HEK293 (cell line): Measurements from ENCODE around the gene TNKS2.

Experiments used
- GLIS2 ChIP-seq: fragments of 450-650 bp; formaldehyde crosslinking; IDR thresholded peaks from 2 replicates; pipeline ENCODE4 v1.5.1; 2016; ENCODE audit warnings: missing biosample characterization, missing genetic modification characterization
- TCF7L2 ChIP-seq: IDR thresholded peaks from 2 replicates; pipeline ENCODE4 v1.6.1; 2011; ENCODE audit warnings: low read depth, mild to moderate bottlenecking, inconsistent platforms, low read length, moderate library complexity, borderline replicate concordance
- ZNF121 ChIP-seq: fragments of 450-650 bp; formaldehyde crosslinking; IDR thresholded peaks from 2 replicates; pipeline ENCODE4 v1.5.1; 2016; ENCODE audit warnings: missing biosample characterization, missing genetic modification characterization
- ZNF16 ChIP-seq: fragments of 450-650 bp; formaldehyde crosslinking; IDR thresholded peaks from 2 replicates; pipeline ENCODE4 v1.5.1; 2016; ENCODE audit warnings: low read depth, missing biosample characterization, missing genetic modification characterization
- ZNF266 ChIP-seq: fragments of 450-650 bp; formaldehyde crosslinking; IDR thresholded peaks from 2 replicates; pipeline ENCODE4 v1.5.1; 2016; ENCODE audit warnings: missing biosample characterization, missing genetic modification characterization, low read depth
- ZNF416 ChIP-seq: fragments of 450-650 bp; formaldehyde crosslinking; IDR thresholded peaks from 2 replicates; pipeline ENCODE4 v1.5.1; 2016; ENCODE audit warnings: missing biosample characterization, missing genetic modification characterization
- ZNF433 ChIP-seq: fragments of 450-650 bp; formaldehyde crosslinking; IDR thresholded peaks from 2 replicates; pipeline ENCODE4 v1.5.1; 2016; ENCODE audit warnings: missing biosample characterization, missing genetic modification characterization, low read depth
- ZNF555 ChIP-seq: fragments of 450-650 bp; formaldehyde crosslinking; conservative IDR thresholded peaks from 2 replicates; pipeline ENCODE4 v1.5.1; 2017; ENCODE audit warnings: missing biosample characterization, mild to moderate bottlenecking, missing genetic modification characterization, inconsistent platforms
- ZNF768 ChIP-seq: fragments of 450-650 bp; formaldehyde crosslinking; IDR thresholded peaks from 2 replicates; pipeline ENCODE4 v1.5.1; 2018; ENCODE audit warnings: missing biosample characterization, mild to moderate bottlenecking, missing genetic modification characterization
- TF ChIP-seq, protein P1 (sequence below): fragments of 450-650 bp; formaldehyde crosslinking; IDR thresholded peaks from 2 replicates; pipeline ENCODE4 v1.5.1; 2016; ENCODE audit warnings: missing biosample characterization, missing genetic modification characterization
- TF ChIP-seq, protein P2 (sequence below): fragments of 450-650 bp; formaldehyde crosslinking; IDR thresholded peaks from 2 replicates; pipeline ENCODE4 v1.5.1; 2016; ENCODE audit warnings: missing biosample characterization, missing genetic modification characterization
- TF ChIP-seq, protein P3 (sequence below): fragments of 450-650 bp; formaldehyde crosslinking; IDR thresholded peaks from 2 replicates; pipeline ENCODE4 v1.5.1; 2017; ENCODE audit warnings: missing biosample characterization, mild to moderate bottlenecking, missing genetic modification characterization, moderate library complexity

DNA sequence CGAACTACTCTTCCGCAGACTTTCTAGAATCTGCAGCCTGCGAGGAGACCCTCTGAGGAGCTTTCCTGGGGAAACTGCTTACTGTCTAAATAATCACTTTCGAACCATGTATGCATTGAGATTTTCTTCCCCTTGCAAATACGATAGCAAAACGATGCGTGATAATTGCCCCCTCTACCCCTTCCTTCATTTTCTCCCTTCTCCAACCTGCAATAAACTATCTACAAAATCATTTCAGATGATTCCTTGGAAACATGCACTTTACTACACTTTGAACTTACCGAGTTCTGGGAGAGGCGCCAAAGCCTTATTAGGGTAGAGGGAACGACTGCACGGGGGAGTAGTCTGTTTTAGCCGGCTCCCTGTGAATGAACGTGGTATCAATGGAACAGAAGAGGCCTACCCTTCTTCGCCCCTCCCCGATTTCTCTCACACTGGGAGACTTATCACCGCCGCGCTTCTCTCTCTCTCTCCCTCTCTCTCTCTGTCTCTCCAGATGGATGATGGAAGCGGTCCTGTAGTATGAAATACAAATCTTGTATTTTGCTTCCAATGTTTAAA, 111.0 kb downstream of the TNKS2 start, which contains the start of gene FGFBP3:
- TF ChIP-seq ZNF555 (tag by site-specific recombination): no peak
- TF ChIP-seq, protein P1, sequence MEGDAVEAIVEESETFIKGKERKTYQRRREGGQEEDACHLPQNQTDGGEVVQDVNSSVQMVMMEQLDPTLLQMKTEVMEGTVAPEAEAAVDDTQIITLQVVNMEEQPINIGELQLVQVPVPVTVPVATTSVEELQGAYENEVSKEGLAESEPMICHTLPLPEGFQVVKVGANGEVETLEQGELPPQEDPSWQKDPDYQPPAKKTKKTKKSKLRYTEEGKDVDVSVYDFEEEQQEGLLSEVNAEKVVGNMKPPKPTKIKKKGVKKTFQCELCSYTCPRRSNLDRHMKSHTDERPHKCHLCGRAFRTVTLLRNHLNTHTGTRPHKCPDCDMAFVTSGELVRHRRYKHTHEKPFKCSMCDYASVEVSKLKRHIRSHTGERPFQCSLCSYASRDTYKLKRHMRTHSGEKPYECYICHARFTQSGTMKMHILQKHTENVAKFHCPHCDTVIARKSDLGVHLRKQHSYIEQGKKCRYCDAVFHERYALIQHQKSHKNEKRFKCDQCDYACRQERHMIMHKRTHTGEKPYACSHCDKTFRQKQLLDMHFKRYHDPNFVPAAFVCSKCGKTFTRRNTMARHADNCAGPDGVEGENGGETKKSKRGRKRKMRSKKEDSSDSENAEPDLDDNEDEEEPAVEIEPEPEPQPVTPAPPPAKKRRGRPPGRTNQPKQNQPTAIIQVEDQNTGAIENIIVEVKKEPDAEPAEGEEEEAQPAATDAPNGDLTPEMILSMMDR (tag by site-specific recombination): no peak; the same call in 1 of the 2 replicates
- peak; percentile 28; the same call in 1 of the 2 replicates for TF ChIP-seq TCF7L2
- no peak for TF ChIP-seq ZNF121 (tag by site-specific recombination)
- TF ChIP-seq ZNF16 (tag by site-specific recombination): no peak
- TF ChIP-seq, protein P2, sequence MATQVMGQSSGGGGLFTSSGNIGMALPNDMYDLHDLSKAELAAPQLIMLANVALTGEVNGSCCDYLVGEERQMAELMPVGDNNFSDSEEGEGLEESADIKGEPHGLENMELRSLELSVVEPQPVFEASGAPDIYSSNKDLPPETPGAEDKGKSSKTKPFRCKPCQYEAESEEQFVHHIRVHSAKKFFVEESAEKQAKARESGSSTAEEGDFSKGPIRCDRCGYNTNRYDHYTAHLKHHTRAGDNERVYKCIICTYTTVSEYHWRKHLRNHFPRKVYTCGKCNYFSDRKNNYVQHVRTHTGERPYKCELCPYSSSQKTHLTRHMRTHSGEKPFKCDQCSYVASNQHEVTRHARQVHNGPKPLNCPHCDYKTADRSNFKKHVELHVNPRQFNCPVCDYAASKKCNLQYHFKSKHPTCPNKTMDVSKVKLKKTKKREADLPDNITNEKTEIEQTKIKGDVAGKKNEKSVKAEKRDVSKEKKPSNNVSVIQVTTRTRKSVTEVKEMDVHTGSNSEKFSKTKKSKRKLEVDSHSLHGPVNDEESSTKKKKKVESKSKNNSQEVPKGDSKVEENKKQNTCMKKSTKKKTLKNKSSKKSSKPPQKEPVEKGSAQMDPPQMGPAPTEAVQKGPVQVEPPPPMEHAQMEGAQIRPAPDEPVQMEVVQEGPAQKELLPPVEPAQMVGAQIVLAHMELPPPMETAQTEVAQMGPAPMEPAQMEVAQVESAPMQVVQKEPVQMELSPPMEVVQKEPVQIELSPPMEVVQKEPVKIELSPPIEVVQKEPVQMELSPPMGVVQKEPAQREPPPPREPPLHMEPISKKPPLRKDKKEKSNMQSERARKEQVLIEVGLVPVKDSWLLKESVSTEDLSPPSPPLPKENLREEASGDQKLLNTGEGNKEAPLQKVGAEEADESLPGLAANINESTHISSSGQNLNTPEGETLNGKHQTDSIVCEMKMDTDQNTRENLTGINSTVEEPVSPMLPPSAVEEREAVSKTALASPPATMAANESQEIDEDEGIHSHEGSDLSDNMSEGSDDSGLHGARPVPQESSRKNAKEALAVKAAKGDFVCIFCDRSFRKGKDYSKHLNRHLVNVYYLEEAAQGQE (tag by site-specific recombination): no peak; the same call in 1 of the 2 replicates
- no peak for TF ChIP-seq ZNF768
- TF ChIP-seq ZNF416: no peak
- TF ChIP-seq, protein P3, sequence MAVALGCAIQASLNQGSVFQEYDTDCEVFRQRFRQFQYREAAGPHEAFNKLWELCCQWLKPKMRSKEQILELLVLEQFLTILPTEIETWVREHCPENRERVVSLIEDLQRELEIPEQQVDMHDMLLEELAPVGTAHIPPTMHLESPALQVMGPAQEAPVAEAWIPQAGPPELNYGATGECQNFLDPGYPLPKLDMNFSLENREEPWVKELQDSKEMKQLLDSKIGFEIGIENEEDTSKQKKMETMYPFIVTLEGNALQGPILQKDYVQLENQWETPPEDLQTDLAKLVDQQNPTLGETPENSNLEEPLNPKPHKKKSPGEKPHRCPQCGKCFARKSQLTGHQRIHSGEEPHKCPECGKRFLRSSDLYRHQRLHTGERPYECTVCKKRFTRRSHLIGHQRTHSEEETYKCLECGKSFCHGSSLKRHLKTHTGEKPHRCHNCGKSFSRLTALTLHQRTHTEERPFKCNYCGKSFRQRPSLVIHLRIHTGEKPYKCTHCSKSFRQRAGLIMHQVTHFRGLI (tag by site-specific recombination): no peak
- TF ChIP-seq ZNF433 (tag by site-specific recombination): no peak
- peak; percentile 56; the same call in 1 of the 2 replicates for TF ChIP-seq GLIS2 (tag by site-specific recombination)
- TF ChIP-seq ZNF266 (tag by site-specific recombination): no peak
